DND-41 (cell line): ENCODE results near the gene DOCK8.

Source experiments
- CTCF ChIP-seq: IDR thresholded peaks from 2 replicates; pipeline ENCODE4 v1.5.1; 2012; ENCODE audit warnings: borderline replicate concordance, low read length, moderate library complexity, mild to moderate bottlenecking; ENCODE audit not compliant: poor library complexity, severe bottlenecking; ENCODE audit errors: extremely low read depth
- EZH2 ChIP-seq: IDR thresholded peaks from 3 replicates; pipeline ENCODE4 v1.6.1; 2012; ENCODE audit warnings: borderline replicate concordance, low read depth, mild to moderate bottlenecking, moderate library complexity, low read length, inconsistent platforms; ENCODE audit not compliant: severe bottlenecking

- TF ChIP-seq CTCF = no peak
- TF ChIP-seq EZH2 = no peak
Measured at GRCh38 chr9:479971-480350, 265.3 kb downstream of the DOCK8 start.
